Measurements from ENCODE around the gene POC1A.

Gene POC1A

GRCh38 chr3:52078781-52079560 lies 75.3 kb downstream of the POC1A start:
- DNase-seq (ENCODE audit: low read depth, low spot score): no peak
- no peak overlapping the region for H3K4me3 ChIP-seq (ENCODE audit: low read length)

GRCh38 chr3:52077925-52078324 lies 76.3 kb downstream of the POC1A start:
- no peak overlapping the region for H3K4me3 ChIP-seq (ENCODE audit: low read length)
- no peak for DNase-seq (ENCODE audit: low read depth, low spot score)

DNA sequence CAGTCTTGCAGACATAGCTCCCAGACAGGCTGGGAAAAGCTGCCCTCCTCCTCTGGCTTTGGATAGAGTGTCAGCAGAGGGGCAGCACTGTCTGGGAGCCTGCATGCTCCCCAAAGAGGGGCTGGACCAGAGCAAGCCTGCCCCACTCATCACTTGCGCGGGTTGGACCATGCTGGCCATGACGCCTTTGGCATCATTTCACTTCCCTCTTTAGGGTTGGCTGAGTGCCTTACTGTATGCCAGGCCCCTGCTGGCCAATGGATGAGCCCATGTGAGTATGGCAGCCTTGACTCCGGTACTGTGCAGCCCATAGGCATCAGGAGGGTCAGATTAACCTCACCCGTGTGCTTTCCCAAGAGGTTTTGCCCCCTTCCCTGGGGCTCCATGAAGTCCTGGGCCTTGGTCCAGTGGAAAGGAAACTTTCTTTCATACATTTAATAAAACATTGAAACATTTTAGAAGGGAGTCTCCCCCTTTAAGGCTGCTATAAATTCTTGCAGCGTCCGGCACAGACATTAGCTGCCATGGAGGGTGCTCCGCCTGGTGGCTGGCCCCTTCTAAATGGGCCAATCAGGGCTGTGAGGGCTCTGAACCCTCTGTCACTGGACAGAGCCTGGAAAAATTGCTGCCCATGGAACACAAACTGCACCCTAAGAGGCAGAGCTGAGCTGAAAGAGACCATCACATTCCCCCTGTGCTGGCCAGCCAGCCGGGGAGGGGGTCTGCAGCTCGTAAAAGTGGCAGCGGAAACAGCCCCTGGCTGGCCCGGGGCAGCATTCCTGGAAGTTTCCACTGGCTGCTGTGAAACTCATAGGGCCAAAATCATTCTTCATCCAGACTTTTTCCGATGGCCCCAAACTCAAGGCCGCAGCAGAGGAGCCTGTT lies 77.1 kb downstream of the POC1A start:
- DNase-seq (ENCODE audit: low read depth, low spot score): no peak

GRCh38 chr3:52073490-52073889 lies 80.7 kb downstream of the POC1A start:
- no peak for DNase-seq (ENCODE audit: low read depth, low spot score)
- H3K4me3 ChIP-seq (ENCODE audit: low read length): no peak overlapping the region

More for the DNA sequence above, 77.1 kb downstream of the POC1A start:
- no peak overlapping the region for H3K4me3 ChIP-seq (ENCODE audit: low read length)

DNA sequence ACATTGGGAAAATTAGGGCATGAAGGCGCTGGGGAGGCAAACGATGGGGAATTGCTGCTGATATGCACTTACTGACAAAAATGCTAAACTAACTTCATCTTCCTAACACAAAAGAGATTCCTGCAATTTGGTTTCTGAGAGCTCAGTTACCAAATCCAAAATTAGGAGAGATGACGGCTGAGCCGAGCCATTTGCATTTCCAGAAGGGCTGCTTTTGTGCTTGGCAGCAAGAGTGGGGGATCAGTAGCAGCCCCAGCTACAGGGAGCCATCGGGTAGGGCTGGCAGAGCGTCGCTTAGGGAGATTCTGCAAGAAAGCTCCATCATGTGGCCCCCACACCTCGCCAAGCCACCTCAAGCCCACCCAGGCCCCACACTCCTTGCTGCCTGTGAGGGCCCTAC lies 81.8 kb downstream of the POC1A start:
- no peak overlapping the region for H3K4me3 ChIP-seq (ENCODE audit: low read length)
- no peak for DNase-seq (ENCODE audit: low read depth, low spot score)

GRCh38 chr3:52072020-52072419 lies 82.2 kb downstream of the POC1A start:
- no peak overlapping the region for H3K4me3 ChIP-seq (ENCODE audit: low read length)
- no peak for DNase-seq (ENCODE audit: low read depth, low spot score)

GRCh38 chr3:52070724-52071621 lies 83.2 kb downstream of the POC1A start:
- H3K4me3 ChIP-seq (ENCODE audit: low read length): no peak overlapping the region
- no peak for DNase-seq (ENCODE audit: low read depth, low spot score)

DNA sequence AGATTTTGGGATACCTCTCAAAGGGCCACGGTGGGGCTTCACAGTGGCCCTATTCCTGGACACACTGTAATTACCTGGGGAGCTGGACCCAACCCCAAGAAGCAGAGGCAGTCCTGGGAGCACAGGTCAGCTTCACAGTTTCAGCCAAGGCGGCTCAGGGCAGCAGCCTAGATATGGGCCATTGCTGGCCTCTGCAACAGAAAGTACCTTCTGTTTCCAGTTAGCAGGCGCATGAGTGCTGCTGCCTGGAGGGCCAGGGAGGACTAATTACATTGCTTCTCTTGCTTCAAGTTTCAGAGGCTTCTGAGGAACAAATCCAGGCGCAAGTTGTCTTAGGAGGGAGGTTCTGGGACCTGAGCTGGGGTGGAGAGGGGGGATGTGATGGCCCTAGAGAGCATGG lies 84.4 kb downstream of the POC1A start:
- DNase-seq (ENCODE audit: low read depth, low spot score): no peak

DNA sequence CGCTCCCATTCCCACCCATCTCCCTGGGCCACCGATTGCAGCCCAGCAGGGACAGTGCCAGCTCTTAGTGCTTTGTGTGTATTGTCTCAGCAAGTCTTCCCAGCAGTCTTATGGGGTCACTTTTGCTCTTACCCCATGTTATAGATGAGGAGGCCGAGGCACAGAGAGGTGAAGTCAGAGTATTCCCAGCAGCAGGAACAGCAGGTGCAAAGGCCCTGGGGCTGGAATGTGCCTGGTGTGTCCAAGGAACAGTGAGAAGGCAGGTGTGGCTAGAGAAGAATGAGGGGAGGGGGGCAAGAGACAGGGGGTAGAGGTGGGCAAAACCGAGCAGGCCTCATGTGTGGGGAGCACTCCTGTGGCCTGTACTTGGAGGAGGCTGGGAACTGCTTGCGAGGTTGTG lies 85.1 kb downstream of the POC1A start:
- no peak for DNase-seq (ENCODE audit: low read depth, low spot score)
- H3K4me3 ChIP-seq (ENCODE audit: low read length): no peak overlapping the region

More for the DNA sequence above, 84.4 kb downstream of the POC1A start:
- no peak overlapping the region for H3K4me3 ChIP-seq (ENCODE audit: low read length)

- no peak overlapping the region for H3K4me3 ChIP-seq (ENCODE audit: low read length)
These were observed 85.5 kb downstream of the POC1A start for GRCh38 chr3:52068730-52069129.

DNA sequence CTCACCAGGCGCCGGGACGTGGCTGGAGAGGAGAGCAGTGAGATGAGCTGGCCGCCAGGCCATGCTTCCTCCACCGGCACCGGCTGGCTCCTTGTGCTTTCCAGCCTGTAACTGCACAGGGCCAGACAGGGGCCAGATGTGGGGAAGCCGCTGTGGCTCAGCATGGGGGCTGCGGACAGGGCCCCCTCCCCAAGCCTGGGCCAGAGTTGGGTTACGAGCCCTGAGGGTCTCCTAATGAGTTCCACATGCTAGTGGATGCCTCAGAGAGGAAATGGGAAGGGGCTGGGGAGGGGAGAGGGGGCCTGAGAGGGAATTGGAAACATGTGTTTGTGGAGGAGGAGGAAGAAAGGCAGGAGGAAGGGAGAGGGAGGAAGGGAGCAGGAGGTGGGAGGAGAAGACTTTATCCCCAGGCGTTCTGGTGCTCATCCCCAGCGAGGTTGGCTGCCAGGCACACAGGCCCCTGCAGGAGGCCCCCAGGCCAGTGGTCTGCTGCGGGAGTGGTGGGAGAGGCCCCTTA lies 86.1 kb downstream of the POC1A start:
- no peak overlapping the region for H3K4me3 ChIP-seq (ENCODE audit: low read length)
- no peak for DNase-seq (ENCODE audit: low read depth, low spot score)

More at GRCh38 chr3:52068730-52069129, 85.5 kb downstream of the POC1A start:
- DNase-seq (ENCODE audit: low read depth, low spot score): no peak

DNA sequence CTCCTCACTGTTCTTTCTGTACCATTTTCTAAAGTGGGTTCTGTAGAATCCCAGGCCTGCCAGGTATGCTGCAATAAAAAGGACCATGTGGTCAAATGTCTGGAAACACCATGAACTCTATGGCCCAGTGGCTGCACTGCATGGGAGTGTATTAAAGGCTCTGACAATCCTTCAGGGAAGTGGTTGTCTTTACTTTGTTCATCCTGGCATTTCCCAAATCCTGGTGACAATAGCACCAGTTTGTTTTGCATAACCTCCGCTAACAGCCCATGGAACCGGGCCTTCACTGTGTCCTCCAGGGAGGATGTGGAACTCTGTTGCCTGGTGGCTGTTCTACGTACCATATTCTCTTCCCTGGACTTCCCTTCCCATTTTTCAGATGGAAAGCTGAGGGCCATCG lies 86.7 kb downstream of the POC1A start:
- no peak overlapping the region for H3K4me3 ChIP-seq (ENCODE audit: low read length)
- no peak for DNase-seq (ENCODE audit: low read depth, low spot score)

DNA sequence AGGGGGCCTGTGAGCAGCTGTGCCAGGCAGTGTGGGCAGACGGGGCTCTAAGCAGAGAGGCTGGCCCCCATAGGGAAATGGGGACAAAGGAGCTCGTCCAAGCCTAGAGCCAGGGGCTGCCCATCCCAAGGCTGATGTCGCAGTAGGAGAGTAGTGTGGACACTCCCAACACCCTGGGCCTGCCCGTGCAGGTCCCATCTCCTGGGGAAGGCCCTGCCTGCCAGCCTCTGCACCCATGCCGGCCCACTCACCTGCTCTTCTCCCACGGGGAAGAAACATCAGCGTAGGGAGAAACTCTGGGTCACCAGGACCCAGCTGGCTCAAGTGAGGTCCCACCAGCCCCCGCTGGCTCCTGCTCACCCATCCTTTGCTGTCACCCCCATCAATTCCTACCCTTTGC lies 87.2 kb downstream of the POC1A start:
- no peak for DNase-seq (ENCODE audit: low read depth, low spot score)
- H3K4me3 ChIP-seq (ENCODE audit: low read length): no peak overlapping the region

- no peak overlapping the region for H3K4me3 ChIP-seq (ENCODE audit: low read length)
- no peak for DNase-seq (ENCODE audit: low read depth, low spot score)
These were observed 88.9 kb downstream of the POC1A start for GRCh38 chr3:52065264-52065756.

DNA sequence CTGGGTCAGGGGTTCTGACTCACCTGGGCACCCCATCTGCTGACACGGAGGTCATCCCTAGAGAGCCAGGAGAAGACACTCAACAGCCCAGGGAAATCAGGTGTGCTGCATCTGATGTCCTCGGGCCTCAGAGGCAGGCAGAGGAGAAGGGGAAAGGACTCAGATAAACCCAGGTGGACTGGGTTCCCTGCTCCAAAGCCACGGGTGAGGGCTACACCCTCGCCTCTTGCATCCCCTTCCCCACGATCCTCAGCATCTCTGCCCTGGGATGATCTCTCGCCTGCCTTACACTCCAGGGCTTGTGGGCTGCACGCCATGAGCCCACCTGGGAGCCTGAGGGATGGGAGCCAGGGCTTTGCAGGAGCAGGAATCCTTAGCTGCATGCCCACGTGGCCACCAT lies 89.7 kb downstream of the POC1A start:
- no peak for DNase-seq (ENCODE audit: low read depth, low spot score)
- H3K4me3 ChIP-seq (ENCODE audit: low read length): no peak overlapping the region

DNA sequence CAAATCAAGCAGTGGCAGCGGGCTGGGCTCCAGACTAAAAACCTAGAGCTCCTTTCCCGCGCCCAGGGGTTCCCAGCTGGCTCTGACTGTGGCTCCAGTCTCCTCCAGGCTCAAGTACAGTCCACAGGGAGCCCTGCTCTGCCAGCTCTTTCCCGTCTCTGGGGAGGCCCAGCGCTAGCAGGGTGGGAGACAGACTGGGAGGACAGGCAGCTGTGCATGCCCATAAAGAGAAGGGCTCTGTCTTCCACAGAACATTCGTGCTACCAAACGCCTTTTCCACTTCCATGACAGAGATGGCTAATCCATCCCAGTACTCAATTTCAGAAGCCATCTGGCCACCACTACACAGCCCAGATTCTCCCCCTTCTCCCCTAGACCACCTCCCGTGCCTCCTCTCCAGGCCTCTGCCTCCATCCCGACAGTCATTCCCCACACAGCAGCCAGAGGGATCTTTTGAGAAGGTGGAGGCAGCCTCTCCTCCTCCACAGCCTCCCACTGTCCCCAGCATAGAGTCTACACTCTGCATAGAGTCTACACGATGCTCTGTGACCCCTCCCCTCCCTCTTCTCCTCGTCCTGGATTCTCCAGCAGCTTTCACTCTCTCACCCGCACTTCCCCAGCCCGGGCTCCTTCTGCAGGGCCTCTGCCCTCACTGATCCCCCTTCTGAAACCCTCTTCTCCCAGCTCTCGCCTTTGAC lies 91.0 kb downstream of the POC1A start:
- no peak overlapping the region for H3K4me3 ChIP-seq (ENCODE audit: low read length)
- no peak for DNase-seq (ENCODE audit: low read depth, low spot score)

GRCh38 chr3:52062505-52062904 lies 91.7 kb downstream of the POC1A start:
- no peak for DNase-seq (ENCODE audit: low read depth, low spot score)
- no peak overlapping the region for H3K4me3 ChIP-seq (ENCODE audit: low read length)

DNA sequence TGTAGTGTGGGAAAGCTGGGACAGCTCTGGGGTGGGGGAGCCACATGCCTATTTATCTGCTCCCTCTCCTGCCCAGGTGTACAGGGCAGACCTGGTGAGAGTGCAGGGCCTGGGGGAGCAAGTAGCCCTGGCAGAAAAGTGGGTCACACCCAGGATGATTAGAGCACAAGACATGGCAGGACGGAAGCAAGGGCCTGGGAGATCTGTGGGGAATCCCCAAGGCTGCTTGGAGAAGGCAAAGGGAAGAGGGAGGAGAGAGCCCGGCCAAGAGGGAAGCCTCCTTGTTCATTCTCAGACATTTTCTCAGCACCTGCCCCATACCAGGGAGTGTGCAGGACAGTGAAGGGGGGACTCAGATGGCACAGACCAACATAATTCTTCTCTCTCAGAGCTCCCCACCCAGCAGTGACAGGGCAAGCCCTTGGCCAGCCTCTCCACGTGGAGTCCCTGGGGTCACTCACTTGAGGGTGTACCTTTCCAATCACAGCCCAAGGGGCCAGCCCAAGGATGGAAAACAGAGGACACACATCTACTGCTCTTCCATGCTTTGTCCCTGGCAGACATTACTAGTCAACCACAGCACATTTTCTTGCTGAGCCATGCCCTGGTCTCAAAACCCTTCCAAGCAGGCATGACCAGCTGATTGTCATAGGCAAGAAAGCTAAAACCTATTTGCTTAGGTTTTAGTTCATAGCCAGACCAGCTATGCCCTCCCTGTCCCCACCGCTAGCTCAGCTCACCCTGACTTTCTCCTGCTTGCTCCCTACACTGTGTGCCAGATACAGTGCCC lies 92.9 kb downstream of the POC1A start:
- H3K4me3 ChIP-seq (ENCODE audit: low read length): no peak overlapping the region
- no peak for DNase-seq (ENCODE audit: low read depth, low spot score)
